Measurements from ENCODE around the gene TOMM40L.

The TOMM40L gene

GRCh38 chr1:161225534-161226319 is at the start of gene TOMM40L:
Gene TOMM40L (plus strand): TSS chr1:161226060. CDS start chr1:161226490, 430 bp downstream.
- peak; percentile 90 for DNase-seq

GRCh38 chr1:161176468-161177111 is 49.3 kb upstream of the TOMM40L start:
- DNase-seq: no peak

DNA sequence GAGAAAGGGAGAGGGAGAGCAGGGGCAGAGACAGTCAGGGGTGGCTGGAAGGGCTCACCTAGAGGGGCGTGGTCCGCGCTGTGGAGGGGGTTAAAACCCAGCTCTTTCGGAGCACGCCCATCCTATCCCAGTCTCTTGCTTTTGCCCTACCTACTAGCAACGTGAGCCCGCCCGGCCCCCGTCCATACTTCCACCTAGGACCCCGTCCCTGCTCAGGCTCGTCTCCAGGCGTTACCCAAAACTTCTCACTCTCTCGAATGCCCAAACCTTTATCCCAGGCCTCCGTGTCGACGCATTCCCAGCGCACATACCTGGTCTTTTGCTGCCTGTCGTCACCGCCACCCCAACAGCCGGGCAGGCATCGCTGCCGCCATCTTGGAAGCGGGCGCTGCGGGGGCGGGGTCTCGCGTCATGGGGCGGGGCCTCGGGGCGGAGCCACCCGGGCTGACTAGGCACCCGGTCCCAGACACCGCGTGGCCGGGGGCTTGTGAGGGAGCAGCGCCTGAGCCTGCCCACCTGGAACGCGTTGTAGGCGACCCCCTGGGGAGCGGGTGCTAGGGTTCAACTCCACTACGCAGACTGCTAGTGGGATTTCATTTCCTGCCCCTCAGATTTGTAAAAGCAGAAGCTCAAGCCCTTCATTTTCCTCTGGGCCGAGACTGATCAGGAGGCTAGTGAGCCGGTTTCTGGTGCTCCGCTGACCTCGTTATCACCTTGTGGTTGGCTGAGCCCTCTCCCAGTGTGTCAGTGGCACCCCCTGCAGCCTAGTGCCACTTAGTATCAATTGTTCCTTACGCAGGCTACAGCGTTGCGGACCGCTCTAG is 48.5 kb upstream of the TOMM40L start, which contains the start of gene B4GALT3:
B4GALT3 (minus strand) TSS at position 396 of the 824 bp plus-strand sequence. CDS start 1,447 bp downstream, outside the sequence.
- peak; percentile 97 for DNase-seq

DNA sequence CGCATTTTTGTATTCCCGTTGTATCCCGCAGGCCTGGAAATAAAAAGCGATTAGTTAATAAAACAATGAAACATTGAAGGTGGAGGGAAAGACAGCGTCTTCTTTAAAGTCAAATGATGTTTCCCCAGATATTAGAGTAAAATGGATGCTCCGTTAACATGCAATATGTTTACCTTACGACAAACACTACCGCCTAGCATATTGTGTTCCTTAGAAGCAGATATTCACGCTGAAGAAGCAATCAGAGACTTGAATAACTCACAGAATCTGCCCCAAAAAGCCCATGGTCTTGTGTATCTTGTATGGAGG is 48.0 kb upstream of the TOMM40L start:
- DNase-seq: no peak

DNA sequence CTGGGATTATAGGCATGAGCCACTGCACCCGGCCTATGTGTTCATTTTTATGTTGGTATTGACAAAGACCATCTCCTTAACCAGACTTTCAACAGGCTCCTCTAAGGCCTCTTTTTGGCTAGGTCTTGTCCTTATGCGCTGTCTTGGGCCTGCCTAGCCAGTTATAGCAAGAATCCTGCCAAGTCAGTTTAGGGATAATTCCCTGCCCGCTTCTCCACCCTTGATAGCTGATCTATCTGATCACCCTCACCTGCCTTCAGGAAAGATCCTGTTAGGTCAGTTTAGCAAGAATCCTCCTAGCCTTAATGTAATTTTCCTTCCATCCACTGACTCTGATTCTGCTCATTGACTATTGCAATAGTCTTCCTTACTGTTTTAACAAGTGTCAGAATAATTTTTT is 46.2 kb upstream of the TOMM40L start:
- DNase-seq: no peak

DNA sequence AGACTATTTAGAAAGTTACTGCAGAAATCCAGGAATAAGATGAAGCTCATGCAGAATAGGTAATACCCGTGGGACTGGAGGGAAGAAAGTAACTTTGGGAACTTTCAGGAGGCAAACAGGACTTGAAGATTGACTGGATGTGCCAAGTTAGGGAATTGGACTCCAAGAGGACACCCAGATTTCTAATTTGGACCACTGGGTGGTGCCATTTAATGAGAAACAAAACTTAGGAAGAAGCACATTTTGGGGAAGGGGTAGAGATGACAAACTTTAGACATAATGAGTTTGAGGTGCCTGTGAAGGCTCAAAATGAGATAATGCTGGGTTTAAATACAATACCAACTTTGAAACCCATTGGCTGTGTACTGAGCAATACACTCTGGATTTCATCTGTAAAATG is 45.2 kb upstream of the TOMM40L start:
- DNase-seq: no peak

GRCh38 chr1:161182214-161182613 is 43.6 kb upstream of the TOMM40L start:
- no peak for DNase-seq

- peak; percentile 64 for DNase-seq
Observed at GRCh38 chr1:161185282-161185682, 40.6 kb upstream of the TOMM40L start.

DNA sequence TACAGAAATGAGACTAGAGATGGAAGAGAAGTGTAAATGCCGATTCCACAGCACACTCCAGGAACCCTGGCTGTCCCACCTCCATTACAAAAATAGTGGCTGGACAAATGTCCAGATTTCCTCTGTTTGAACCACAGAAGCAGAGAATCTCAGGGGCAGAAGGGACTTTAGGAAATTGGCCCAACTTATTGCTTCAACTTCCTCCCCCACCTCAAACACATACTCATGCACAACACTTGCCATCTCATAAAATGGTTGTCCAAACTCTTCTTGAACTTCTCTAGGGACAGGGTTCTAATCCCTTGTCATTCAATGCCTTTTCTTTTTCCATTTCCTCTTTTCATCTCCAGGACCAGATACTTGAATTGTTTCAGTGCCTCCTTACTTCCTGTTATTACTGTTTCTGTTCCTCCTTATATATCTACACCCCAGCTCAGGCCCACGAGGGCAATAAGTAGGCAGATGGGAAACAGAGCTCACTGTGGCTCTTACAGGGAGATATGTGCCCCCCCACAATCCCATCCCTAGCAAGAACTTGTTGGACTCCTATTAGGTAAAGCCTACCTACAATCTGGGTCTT is 40.0 kb upstream of the TOMM40L start:
- no peak for DNase-seq

DNA sequence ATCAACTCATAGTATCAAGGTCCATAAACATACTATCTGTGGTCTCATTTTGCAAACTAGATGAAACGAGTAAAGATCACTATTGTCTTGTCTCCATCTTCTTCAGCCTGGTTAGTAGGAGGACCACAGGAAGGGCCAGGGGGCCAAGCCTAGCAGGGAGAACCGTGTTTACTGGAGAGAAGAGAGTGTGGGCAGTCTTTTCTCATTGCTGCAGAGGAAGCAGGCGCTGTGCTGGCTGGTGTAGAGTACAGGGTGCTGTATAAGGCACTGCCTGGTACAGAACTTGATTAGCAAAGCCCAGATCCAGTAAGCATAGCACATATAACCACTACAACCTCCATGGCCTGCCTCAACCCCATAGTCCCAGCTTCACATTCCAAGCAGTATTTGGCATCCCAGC is 38.5 kb upstream of the TOMM40L start:
- DNase-seq: no peak

- no peak for DNase-seq
Observed at GRCh38 chr1:161188381-161188780, 37.5 kb upstream of the TOMM40L start.

- DNase-seq: no peak
Observed at GRCh38 chr1:161189036-161189435, 36.8 kb upstream of the TOMM40L start.

- DNase-seq: no peak
Observed at GRCh38 chr1:161190962-161191521, 34.8 kb upstream of the TOMM40L start.

- DNase-seq: no peak
Observed at GRCh38 chr1:161191971-161192370, 33.9 kb upstream of the TOMM40L start.

GRCh38 chr1:161192476-161193465 is 33.1 kb upstream of the TOMM40L start:
- DNase-seq: peak; percentile 57

DNA sequence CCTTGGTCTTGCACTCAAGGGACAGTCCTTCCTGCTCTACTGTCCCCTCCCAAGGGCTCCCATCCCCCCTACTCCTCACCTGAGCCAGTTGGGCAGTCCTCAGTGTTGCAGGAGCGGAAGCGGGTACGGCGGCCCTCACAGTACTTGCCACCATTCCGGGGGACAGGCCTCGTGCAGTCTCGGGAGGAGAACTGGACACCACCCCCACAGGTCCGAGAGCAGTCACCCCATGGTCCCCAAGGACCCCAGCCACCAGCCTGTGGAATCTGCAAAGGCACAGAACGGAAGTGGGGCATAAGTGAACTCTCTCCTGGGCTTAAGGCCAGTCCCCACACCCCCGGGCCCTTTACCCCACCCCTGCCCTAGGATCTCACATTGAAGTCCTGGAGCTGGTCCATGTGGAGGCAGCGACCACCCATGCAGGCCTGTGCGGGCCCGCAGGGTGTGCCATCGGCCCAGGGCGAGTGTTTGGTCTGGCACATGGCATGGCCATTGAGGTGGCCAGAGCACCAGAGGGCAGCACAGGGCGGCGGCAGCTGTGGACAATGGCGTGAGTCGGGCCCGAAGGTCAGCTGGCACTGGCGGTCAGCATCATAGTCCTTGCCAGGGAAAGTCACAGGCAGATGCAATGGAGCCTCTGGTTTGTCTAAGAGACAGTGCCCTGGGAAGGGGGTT is 32.2 kb upstream of the TOMM40L start:
- no peak for DNase-seq

DNA sequence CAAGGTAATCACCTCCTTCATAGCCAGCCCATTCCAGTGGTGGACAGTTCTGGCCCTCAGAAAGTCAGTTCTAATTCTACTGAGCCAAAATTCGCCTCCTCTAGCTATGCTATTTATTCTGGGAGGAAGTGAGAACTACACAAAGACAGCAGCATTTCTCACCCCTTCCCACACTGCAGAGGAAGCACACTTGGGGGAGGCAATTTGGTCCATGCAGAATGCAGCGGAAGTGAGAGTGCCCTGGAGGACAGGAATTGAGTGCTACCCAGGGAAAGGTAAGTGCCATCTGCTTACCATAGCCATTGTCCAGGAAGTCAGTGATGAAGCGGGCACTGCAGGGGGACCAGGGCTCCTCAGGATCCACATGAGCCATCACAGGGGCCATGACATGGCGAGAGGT is 30.7 kb upstream of the TOMM40L start:
- no peak for DNase-seq

DNA sequence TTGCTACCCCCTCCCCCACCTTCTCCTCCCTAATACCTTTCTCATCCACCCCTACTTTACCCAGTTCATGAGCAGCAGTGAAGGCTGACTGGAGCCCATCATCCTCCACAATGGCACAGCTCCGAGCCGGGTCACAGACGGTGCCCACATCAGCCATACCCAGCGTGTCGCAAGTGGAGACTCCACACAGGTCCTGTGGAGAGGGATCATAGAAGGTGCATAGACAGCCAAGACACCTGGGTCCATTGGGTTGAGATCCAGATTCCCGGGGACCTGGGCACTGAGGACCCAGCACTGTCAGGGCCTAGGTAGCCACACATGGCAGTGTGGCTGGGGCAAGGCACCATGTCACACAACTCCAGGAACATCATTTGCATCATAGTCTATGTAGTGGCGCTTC is 29.7 kb upstream of the TOMM40L start:
- no peak for DNase-seq

GRCh38 chr1:161196521-161197451 is 29.1 kb upstream of the TOMM40L start:
- no peak for DNase-seq

All from NCI-H1092 treated with DMSO at 0.1 percent for 48 hours (cell line).